Activated CD4-positive, alpha-beta T cell treated with anti-CD3 and anti-CD28 coated beads, Interleukin-2, amount 10 ng/mL, durations not matched to agents 7 days and 5 days (primary cell): Measurements from ENCODE around the gene ZER1. TPM values are rescaled to one million over a fixed set of nuclear protein-coding genes. Genes with fewer than 3 reads are reported as not detected.
"Not testable (repeated sequence)": the region's sequence is repeated elsewhere in the genome, so short reads cannot be mapped to it uniquely, and the experiment has no call there.

Experiments
- CTCF ChIA-PET: fragments of 350-600 bp; sonication (Branson Sonifier 250); formaldehyde crosslinking; loops from one replicate; lab custom pipeline; 2021; ENCODE audit warnings: antibody characterized with exemption; lab: Charles Lee
- POLR2A ChIA-PET: fragments of 350-600 bp; sonication (Branson Sonifier 250); formaldehyde crosslinking; loops from one replicate; lab custom pipeline; 2021; ENCODE audit warnings: antibody characterized with exemption; lab: Charles Lee
- DNase-seq: peaks from one replicate; pipeline ENCODE4 v3.0.0-alpha.2; 2020
- H3K27ac Mint-ChIP-seq: one replicate; pipeline ENCODE4 v1.8.0; 2021; ENCODE audit warnings: mild to moderate bottlenecking, moderate library complexity, mixed read lengths
- H3K27me3 Mint-ChIP-seq: one replicate; pipeline ENCODE4 v1.8.0; 2021; ENCODE audit warnings: mixed read lengths
- H3K36me3 Mint-ChIP-seq: one replicate; pipeline ENCODE4 v1.8.0; 2021; ENCODE audit warnings: low read depth, mixed read lengths
- H3K4me1 Mint-ChIP-seq: one replicate; pipeline ENCODE4 v1.8.0; 2021; ENCODE audit warnings: mixed read lengths
- H3K4me3 Mint-ChIP-seq: one replicate; pipeline ENCODE4 v1.8.0; 2021; ENCODE audit warnings: mild to moderate bottlenecking, moderate library complexity, mixed read lengths
- H3K9me3 Mint-ChIP-seq: one replicate; pipeline ENCODE4 v1.8.0; 2021; ENCODE audit warnings: mixed read lengths
- total RNA-seq, 2 experiments: library from RNA; stranded (reverse); gene quantifications; one replicate each; pipeline ENCODE4 v1.2.3, GENCODE V29; 2021

ZER1 gene
- total RNA-seq, 2 experiments from 2014 or later: 21.3 TPM

DNA sequence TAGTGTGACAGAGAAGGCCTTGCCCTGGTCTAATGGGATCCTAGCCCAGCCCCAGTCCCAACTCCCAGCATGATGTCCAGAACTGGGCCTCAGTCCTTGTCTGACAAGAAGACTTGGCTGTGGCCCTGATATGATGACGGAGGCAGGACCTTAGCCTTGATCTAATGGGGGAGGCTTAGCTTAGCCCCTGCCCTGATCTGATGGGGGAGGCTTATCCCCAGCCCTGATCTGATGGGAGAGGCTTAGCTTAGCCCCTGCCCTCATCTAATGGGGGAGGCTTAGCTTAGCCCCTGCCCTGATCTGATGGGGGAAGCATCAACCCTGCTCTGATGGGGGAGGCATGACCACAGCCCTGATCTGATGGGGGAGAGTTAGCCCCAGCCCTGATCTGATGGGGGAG is 65.7 kb downstream of the ZER1 start:
- Mint-ChIP-seq H3K9me3 (no peaks in the 10 kb centered on the region), H3K4me1 (peaks cover 16% of the 10 kb centered on the region), H3K4me3 (no peak overlapping the region), H3K27ac (no peak overlapping the region), H3K27me3 (no peaks in the 10 kb centered on the region), H3K36me3 (peaks cover 1% of the 10 kb centered on the region)
- no peak for DNase-seq
- ChIA-PET POLR2A (no interaction called here), CTCF (interaction anchor here (1.1 to 1.7 kb wide), 3 partner anchors 9 to 112 kb away, joined by 3 to 6 read pairs (median 3); partner anchors contain the start of gene ENDOG)

DNA sequence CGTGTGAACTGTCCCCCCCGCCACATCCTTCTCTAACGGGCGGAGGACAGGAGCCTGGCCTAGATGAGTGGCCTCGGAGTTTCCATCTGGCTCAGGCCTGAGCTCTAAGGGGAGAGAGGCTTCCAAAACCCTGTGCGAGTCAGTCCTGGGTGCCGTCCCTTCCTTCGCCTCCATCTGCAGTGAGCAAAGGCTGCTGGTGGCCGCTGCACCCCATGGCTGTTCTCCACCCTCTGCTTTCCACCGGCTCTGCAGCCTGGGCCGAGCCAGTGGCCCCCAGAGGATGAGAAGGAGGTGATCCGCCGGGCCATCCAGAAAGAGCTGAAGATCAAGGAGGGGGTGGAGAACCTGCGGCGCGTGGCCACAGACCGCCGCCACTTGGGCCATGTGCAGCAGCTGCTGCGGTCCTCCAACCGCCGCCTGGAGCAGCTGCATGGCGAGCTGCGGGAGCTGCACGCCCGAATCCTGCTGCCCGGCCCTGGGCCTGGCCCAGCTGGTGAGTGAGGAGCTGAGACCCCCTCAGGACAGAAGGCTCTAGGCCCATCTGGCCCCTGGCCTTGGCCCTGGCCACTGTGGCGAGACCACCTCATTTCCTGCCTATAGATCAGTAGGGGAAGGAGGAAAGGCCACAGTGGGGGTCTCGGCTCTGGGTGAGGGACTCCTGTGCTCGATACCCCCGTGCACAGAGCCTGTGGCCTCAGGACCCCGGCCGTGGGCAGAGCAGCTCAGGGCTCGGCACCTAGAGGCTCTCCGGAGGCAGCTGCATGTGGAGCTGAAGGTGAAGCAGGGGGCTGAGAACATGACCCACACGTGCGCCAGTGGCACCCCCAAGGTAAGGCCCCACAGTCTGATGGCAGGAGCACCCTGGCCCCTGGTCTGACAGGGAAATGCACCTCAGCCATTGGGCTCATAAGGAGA is 66.4 kb downstream of the ZER1 start:
- Mint-ChIP-seq H3K9me3 (no peaks in the 10 kb centered on the region), H3K4me3 (no peak overlapping the region), H3K27me3 (no peaks in the 10 kb centered on the region), H3K36me3 (peaks cover 1% of the 10 kb centered on the region), H3K4me1 (peaks cover 16% of the 10 kb centered on the region), H3K27ac (no peak overlapping the region)
- DNase-seq: no peak
- CTCF ChIA-PET: interaction anchor here (0.6 to 1.7 kb wide), 5 partner anchors 9 to 253 kb away, joined by 3 to 6 read pairs (median 3); partner anchors contain the start of gene ENDOG
- POLR2A ChIA-PET: no interaction called here

DNA sequence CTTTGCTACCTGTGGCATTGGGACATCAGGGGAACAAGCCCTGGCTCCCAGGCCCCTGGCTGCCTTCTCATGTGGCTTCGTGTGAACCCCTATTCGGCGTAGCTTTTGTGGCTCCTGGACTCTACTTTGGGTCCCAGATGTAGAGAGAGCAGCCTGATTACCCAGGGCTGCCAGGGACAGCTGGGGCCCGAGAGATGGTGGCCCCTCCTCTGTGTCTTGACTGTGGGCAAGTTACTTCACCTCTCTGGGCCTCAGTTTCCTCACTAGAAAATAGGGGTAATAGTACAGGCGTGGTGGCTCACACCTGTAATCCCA is 67.4 kb downstream of the ZER1 start:
- ChIA-PET CTCF (interaction anchor here (1.0 to 1.7 kb wide), 5 partner anchors 21 to 363 kb away, joined by 3 to 6 read pairs (median 3); partner anchors contain the start of gene ENDOG), POLR2A (no interaction called here)
- Mint-ChIP-seq H3K9me3 (no peaks in the 10 kb centered on the region), H3K36me3 (peaks cover 1% of the 10 kb centered on the region), H3K4me3 (peak overlapping the region; percentile 76), H3K27me3 (no peaks in the 10 kb centered on the region), H3K4me1 (peaks cover 16% of the 10 kb centered on the region), H3K27ac (peak overlapping the region; percentile 50)
- no peak for DNase-seq

GRCh38 chr9:128703616-128704355 is 67.9 kb downstream of the ZER1 start:
- Mint-ChIP-seq H3K9me3 (no peaks in the 10 kb centered on the region), H3K27me3 (no peaks in the 10 kb centered on the region), H3K27ac (peak overlapping the region; percentile 86), H3K36me3 (peaks cover 1% of the 10 kb centered on the region), H3K4me1 (peaks cover 16% of the 10 kb centered on the region), H3K4me3 (peak overlapping the region; percentile 76)
- ChIA-PET POLR2A (no interaction called here), CTCF (interaction anchor here (1.0 to 1.7 kb wide), 6 partner anchors 8 to 363 kb away, joined by 3 to 6 read pairs (median 3); partner anchors contain the start of gene ENDOG)
- no peak for DNase-seq

DNA sequence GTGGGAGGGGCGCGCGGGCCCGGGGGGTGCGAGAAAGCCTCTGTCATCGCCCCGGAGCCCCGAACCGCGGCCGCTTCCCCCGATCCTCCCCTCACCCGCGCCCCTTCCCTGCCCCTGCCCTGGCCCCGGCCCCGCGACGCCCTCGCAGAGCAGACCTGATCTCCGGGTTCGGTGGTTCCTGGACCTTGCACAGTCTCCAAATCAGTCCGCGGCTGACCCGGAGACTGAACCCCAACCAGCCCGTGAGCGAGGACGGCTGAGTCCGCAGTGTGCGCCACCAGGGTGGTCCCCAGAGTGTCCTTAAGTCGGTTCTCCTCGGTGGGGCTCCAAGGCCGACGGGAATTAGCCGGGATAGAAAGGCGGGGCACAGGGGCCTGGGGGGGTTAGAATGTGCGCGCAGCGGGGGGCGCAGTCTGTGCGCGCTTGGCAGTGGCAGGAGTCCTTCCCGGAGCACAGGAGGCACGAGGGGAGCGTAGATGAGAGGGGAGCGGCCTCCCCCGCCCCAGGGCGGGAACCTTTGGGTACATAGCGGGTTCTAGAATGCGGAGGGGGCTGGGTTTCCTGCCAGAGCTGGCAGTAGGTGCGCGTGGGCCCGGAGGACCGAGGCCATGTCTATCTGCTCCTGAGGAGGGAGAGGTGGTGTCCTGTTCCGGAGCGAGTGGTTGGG is 68.6 kb downstream of the ZER1 start:
- H3K27me3 Mint-ChIP-seq: no peaks in the 10 kb centered on the region
- CTCF ChIA-PET: interaction anchor here (1.0 to 1.5 kb wide), 4 partner anchors 9 to 362 kb away, joined by 3 to 5 read pairs (median 3); no protein-coding TSS in a partner anchor

DNA sequence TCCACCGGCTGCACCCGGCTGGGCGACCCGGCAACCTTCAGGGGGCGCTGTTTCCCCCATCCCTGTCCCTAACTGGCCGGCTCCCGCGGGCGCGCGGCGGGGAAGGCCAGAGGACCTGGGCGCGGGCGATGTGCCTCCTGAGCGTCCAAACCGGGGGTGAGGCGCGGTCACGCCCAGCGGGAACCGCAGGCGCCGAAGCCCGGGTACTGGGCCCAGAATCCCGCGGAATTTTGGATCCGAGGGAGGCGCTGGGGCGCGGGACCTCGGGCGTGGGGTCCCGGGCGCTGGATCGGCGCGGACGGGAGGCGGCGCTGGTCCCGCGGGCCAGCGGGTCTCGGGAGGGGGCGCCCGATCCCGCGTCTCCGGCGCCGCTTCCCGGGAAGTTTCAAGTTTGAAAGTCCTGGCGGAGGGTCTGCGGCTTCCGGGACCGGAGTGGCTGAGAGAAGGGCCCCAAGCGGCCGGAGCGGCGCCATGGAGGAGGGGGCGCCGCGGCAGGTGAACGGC is 69.2 kb downstream of the ZER1 start, which contains the start of gene PKN3:
TSS of gene PKN3 (plus strand) at position 59 of the 504 bp plus-strand sequence. CDS start at position 472, 413 bp downstream.
- H3K27me3 Mint-ChIP-seq: no peaks in the 10 kb centered on the region
- POLR2A ChIA-PET: no interaction called here
- peaks cover 1% of the 10 kb centered on the region for H3K36me3 Mint-ChIP-seq

More for the DNA sequence above, 68.6 kb downstream of the ZER1 start:
- no peaks in the 10 kb centered on the region for H3K9me3 Mint-ChIP-seq
- peak overlapping the region; percentile 86 for H3K27ac Mint-ChIP-seq
- H3K4me1 Mint-ChIP-seq: peaks cover 16% of the 10 kb centered on the region
- DNase-seq: peak; percentile 34
- peaks cover 1% of the 10 kb centered on the region for H3K36me3 Mint-ChIP-seq
- POLR2A ChIA-PET: no interaction called here
- H3K4me3 Mint-ChIP-seq: peak overlapping the region; percentile 76

GRCh38 chr9:128701227-128701854 is 70.4 kb downstream of the ZER1 start:
- Mint-ChIP-seq H3K27ac (no peak overlapping the region), H3K4me1 (peaks cover 16% of the 10 kb centered on the region), H3K27me3 (no peaks in the 10 kb centered on the region), H3K9me3 (no peaks in the 10 kb centered on the region), H3K36me3 (peaks cover 6% of the 10 kb centered on the region), H3K4me3 (peak overlapping the region; percentile 91)
- no peak for DNase-seq
- POLR2A ChIA-PET: no interaction called here
- CTCF ChIA-PET: interaction anchor here (0.6 to 2.4 kb wide), 13 partner anchors 8 to 1010 kb away, joined by 3 to 14 read pairs (median 4); partner anchors contain the start of genes ENDOG, SET and ZDHHC12

More for the DNA sequence above, 69.2 kb downstream of the ZER1 start, which contains the start of gene PKN3:
- CTCF ChIA-PET: interaction anchor here (0.5 to 2.4 kb wide), 20 partner anchors 9 to 700 kb away, joined by 3 to 14 read pairs (median 3); partner anchors contain the start of genes DYNC2I2, ENDOG, SET and ZDHHC12
- Mint-ChIP-seq H3K27ac (peak within 1 kb of the TSS; percentile 86), H3K4me3 (peak within 1 kb of the TSS; percentile 91), H3K4me1 (peaks cover 16% of the 10 kb centered on the region), H3K9me3 (no peaks in the 10 kb centered on the region)
- peak; percentile 87 for DNase-seq

DNA sequence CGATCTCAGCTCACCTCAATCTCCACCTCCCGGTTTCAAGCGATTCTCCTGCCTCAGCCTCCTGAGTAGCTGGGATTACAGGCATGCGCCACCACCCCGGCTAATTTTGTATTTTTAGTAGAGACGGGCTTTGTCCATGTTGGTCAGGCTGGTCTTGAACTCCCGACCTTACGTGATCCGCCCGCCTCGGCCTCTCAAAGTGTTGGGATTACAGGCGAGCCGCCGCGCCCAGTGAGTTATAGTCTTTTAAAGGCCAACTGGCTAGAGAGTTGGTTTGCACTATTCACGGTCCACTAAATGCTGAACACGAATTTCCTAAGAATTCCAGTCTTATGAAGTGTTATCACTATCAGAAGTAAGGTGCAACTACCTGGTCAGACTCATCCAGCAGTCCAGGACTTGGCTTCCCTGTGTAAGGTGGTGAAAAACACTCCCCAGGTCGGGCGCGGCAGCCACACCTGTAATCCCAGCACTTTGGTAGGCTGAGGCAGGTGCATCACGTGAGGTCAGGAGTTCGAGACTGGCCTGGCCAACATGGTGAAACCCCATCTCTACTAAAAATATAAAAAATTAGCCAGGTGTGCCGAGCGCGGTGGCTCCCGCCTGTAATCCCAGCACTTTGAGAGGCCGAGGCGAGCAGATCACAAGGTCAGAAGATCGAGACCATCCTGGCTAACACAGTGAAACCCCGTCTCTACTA is 72.5 kb downstream of the ZER1 start:
- POLR2A ChIA-PET: not testable (repeated sequence)

GRCh38 chr9:128696923-128697707 is 74.6 kb downstream of the ZER1 start:
- Mint-ChIP-seq H3K36me3 (peaks cover 33% of the 10 kb centered on the region), H3K27ac (peak overlapping the region; percentile 73)
- POLR2A ChIA-PET: interaction anchor here (0.6 kb wide), 1 partner anchor 61 kb away, joined by 4 read pairs; no protein-coding TSS in a partner anchor

More for the DNA sequence above, 72.5 kb downstream of the ZER1 start:
- H3K9me3 Mint-ChIP-seq, CTCF ChIA-PET, H3K27me3 Mint-ChIP-seq, H3K27ac Mint-ChIP-seq, H3K4me3 Mint-ChIP-seq, DNase-seq: not testable (repeated sequence)
- peaks cover 16% of the 10 kb centered on the region for H3K4me1 Mint-ChIP-seq
- H3K36me3 Mint-ChIP-seq: peaks cover 18% of the 10 kb centered on the region

DNA sequence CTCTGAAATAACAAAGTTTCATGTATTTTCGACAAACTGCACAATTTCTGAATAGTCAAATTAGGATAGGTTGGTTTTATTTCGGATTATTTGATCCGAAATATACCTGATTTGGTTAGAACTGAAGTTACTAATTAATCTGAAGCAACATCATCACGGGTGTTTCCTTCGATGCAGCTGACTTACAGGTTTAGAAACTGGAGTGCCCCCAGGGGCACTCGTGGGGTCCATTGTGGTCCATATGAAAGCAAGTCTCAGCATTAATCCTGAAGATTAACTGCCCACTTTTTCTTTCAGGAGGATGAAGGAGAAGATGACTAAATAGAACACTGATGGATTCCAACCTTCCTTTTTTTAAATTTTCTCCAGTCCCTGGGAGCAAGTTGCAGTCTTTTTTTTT is 77.4 kb downstream of the ZER1 start:
- Mint-ChIP-seq H3K36me3 (peaks cover 47% of the 10 kb centered on the region), H3K27ac (no peak overlapping the region), H3K4me1 (peaks cover 20% of the 10 kb centered on the region), H3K9me3 (no peaks in the 10 kb centered on the region), H3K4me3 (no peak overlapping the region), H3K27me3 (no peaks in the 10 kb centered on the region)
- ChIA-PET CTCF (interaction anchor here (3.0 to 3.2 kb wide), 2 partner anchors 8 to 124 kb away, joined by 13 to 14 read pairs; partner anchors contain the start of genes ENDOG and PKN3), POLR2A (no interaction called here)
- DNase-seq: no peak

More at GRCh38 chr9:128696923-128697707, 74.6 kb downstream of the ZER1 start:
- CTCF ChIA-PET: interaction anchor here (1.0 to 1.6 kb wide), 4 partner anchors 8 to 13 kb away, joined by 3 read pairs; partner anchors contain the start of gene SET
- no peaks in the 10 kb centered on the region for H3K9me3 Mint-ChIP-seq
- no peak for DNase-seq
- H3K4me1 Mint-ChIP-seq: peaks cover 19% of the 10 kb centered on the region
- H3K4me3 Mint-ChIP-seq: no peak overlapping the region
- no peaks in the 10 kb centered on the region for H3K27me3 Mint-ChIP-seq
